Measurements from ENCODE around the gene ACBD3. TPM values are rescaled to one million over a fixed set of nuclear protein-coding genes. Genes with fewer than 3 reads are reported as not detected.

ACBD3 gene
- total RNA-seq, 6 experiments from 2014 or later: 14.6 to 23.6 (median 17.5) TPM

GRCh38 chr1:226223786-226224244 lies 37.3 kb upstream of the ACBD3 start:
- 0% methylated on average over 7 of the region's 55 CpGs for WGBS (ENCODE audit: insufficient coverage, low coverage, low lambda C conversion rate, missing lambda C conversion rate)
- no peak for TF ChIP-seq CTCF (IDR thresholded peaks at IDR 0.05)
- no peak for TF ChIP-seq POLR2A (IDR thresholded peaks at IDR 0.05)

DNA sequence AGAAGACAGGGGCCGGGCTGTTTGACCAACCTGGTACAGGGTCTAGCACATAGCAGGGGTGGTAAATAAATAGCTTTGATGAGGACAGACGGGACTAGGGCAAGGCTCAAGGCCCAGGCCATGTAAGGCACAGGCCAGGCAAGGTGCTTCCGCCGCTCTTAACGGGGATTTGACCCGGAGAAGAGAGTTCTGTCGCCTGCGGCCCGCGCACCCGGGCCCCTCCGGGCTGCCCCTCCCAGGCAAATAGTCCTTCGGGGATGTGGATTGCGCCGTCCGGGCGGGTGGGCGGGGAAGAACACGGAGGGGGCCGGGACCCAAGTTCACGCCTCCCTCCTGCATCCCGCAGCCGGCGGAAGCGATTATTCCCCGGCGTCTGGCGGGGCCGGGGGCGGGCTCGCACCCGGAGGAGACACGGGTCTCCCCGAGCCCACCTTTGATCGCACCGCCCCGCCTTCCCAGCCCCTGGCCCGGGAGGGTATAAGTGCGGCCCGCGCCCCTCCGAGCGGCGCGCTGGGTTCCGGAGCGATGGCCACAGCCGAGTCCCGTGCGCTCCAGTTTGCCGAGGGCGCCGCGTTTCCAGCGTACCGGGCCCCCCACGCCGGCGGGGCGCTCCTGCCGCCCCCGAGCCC lies 36.7 kb upstream of the ACBD3 start, which contains the start of gene MIXL1:
Gene MIXL1 (plus strand): TSS at position 508 of the 629 bp plus-strand sequence. CDS start 18 bp downstream, at position 526.
- no peaks in the 10 kb centered on the region for H3K9me3 ChIP-seq
- H3K27ac ChIP-seq: no peak within 1 kb of the TSS
- no peak for TF ChIP-seq POLR2A (IDR thresholded peaks at IDR 0.05)
- no peak for TF ChIP-seq CTCF (IDR thresholded peaks at IDR 0.05)
- WGBS (ENCODE audit: insufficient coverage, low coverage, low lambda C conversion rate, missing lambda C conversion rate): 4% methylated on average over 15 of the region's 62 CpGs
- no peaks in the 10 kb centered on the region for H3K36me3 ChIP-seq
- ATAC-seq (peak in 1 of 4 donors; percentile 26), DNase-seq (no peak)
- peak within 1 kb of the TSS in 2 of 3 donors; percentile 28 to 43 for H3K4me3 ChIP-seq
- H3K4me1 ChIP-seq: no peaks in the 10 kb centered on the region
- intact Hi-C loops (cut with DNase I): no loop called here
- peaks cover 0 to 3% of the 10 kb centered on the region in 2 donors for H3K27me3 ChIP-seq

More at GRCh38 chr1:226223786-226224244, 37.3 kb upstream of the ACBD3 start:
- Histone ChIP-seq H3K27ac (no peak overlapping the region), H3K36me3 (no peaks in the 10 kb centered on the region), H3K4me3 (peak overlapping the region in 1 of 3 donors; percentile 43), H3K9me3 (no peaks in the 10 kb centered on the region), H3K27me3 (peaks cover 0 to 3% of the 10 kb centered on the region in 2 donors), H3K4me1 (no peaks in the 10 kb centered on the region)
- intact Hi-C loops (cut with DNase I): no loop called here
- DNase-seq (no peak), ATAC-seq (peak in 3 of 4 donors; percentile 14 to 30 (median 21))

DNA sequence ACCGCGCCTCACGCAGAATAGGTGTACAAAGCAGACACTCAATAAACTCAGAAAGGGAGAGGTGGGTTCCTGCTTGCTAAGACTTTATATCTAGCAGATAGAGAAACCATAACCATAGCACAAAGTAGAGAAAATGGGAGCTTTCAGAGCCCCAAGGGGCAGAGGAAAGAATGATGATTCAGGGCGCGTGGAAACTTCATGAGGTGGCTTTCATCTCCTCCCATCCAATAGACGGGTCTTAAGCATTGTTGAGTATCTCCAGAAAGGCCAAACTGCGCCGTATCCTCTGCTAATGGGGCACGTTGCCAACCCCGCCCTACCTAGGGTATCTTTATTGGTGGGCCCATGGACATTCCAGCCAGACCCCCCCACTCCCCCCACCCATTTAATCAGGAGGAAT lies 36.1 kb upstream of the ACBD3 start:
- Histone ChIP-seq H3K4me3 (no peak overlapping the region), H3K4me1 (no peaks in the 10 kb centered on the region), H3K36me3 (no peaks in the 10 kb centered on the region), H3K27me3 (peaks cover 0 to 3% of the 10 kb centered on the region in 2 donors), H3K27ac (no peak overlapping the region), H3K9me3 (no peaks in the 10 kb centered on the region)
- DNase-seq (no peak), ATAC-seq (no peak)
- no peak for TF ChIP-seq POLR2A (IDR thresholded peaks at IDR 0.05)
- no peak for TF ChIP-seq CTCF (IDR thresholded peaks at IDR 0.05)
- 96% methylated on average over 3 of the region's 10 CpGs for WGBS (ENCODE audit: insufficient coverage, low coverage, low lambda C conversion rate, missing lambda C conversion rate)
- intact Hi-C loops (cut with DNase I): no loop called here

GRCh38 chr1:226220473-226221189 lies 34.1 kb upstream of the ACBD3 start:
- H3K4me3 ChIP-seq: no peak overlapping the region
- no peak overlapping the region for H3K27ac ChIP-seq
- H3K36me3 ChIP-seq: no peaks in the 10 kb centered on the region
- no peak for DNase-seq
- H3K27me3 ChIP-seq: peaks cover 0 to 3% of the 10 kb centered on the region in 2 donors
- ATAC-seq: no peak
- intact Hi-C loops (cut with DNase I): no loop called here
- WGBS (ENCODE audit: insufficient coverage, low coverage, low lambda C conversion rate, missing lambda C conversion rate): 55% methylated on average over 11 of the region's 11 CpGs
- H3K4me1 ChIP-seq: no peaks in the 10 kb centered on the region
- TF ChIP-seq CTCF (IDR thresholded peaks at IDR 0.05) (no peak), POLR2A (IDR thresholded peaks at IDR 0.05) (no peak)
- H3K9me3 ChIP-seq: no peaks in the 10 kb centered on the region

Measured in right lobe of liver (tissue), 6 donors.